Epithelial cell of prostate (primary cell): ENCODE data around the gene TAS2R39.

ENCODE experiments used
- DNase-seq: peaks from one replicate; pipeline ENCODE4 v3.0.0-alpha.2; 2011; ENCODE audit warnings: low read depth, low spot score
- H3K27ac ChIP-seq: fragments of 450-650 bp; 2 replicates; pipeline ENCODE4 v1.5.1; 2017; ENCODE audit warnings: mild to moderate bottlenecking

The TAS2R39 gene

DNA sequence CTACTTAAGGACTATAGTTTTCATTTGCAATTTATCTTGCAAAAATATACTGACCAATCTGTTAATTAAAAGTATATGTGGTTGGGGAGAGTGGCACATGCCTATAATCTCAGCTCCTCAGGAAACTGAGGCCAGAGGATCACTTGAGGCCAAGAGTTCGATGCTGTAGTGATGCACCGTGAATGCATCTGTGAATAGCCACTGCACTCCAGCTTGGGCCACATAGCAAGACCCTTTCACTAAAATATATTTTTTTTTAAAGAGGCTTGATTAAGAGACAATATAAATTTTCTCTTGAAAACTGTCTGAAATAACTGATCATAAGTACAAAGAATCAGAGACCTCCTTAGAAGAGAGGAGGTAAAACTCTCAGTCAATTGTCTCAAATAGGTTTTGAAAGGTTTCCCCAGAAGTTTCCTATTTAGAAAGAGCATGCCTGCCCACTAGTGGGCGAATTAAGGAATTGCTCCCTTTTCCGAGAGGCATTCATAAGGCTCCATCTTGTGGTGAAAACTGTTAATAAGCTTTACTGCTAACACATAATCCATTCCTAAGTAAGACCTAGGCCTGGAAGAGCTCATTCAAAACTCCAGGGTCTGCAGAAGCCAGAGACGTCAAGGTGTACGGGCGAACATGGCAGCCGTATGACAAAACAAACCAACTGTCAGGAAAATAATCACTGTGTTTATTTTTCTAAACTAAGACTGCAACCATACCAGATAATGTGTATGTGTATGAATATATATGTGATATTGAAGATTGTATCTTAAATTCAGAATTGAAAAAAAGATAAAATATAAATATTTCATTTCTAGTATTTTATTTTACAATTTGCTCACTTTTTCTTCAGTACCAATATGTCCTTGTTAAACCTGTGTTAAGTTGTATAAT, 31.8 kb downstream of the TAS2R39 start:
- no peak for DNase-seq

DNA sequence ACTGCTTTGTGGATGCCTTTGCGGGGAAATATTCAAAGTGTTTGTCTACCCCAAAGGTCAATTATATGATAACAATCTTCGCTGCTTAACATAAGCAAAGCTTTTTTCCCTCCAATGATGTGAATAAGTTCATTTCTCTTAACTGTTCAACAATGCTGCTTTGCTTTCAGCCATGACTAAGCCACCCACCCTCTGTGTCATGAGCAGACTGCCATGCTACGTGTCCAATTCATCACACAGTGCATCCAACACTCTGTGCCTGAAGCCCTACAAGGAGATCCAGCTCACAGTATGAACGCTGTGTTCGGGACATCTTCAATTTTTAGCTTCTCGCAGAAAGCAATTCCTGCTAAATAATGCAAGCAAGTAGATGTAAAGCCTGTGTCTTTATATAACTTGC, 32.9 kb downstream of the TAS2R39 start:
- no peak overlapping the region for H3K27ac ChIP-seq
- DNase-seq: no peak

More for the DNA sequence above, 31.8 kb downstream of the TAS2R39 start:
- no peak overlapping the region for H3K27ac ChIP-seq

DNA sequence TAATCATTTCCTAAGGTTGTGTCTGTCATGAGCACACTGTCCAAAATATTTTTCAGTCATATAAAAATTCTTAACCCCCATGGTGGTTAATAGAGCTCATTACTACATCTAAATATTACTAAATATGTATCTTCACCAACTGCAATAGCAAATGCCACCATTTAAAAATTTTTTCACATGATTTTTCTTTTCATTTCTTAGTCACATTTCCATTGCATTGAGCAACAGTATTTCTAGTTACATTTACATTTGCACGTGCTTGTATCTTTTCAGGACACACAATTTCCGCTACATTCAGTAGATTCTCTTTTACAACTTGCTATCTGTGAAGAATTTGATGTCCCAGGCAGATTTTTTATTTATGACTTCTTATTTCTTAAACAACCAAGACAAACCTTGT, 33.5 kb downstream of the TAS2R39 start:
- no peak overlapping the region for H3K27ac ChIP-seq

DNA sequence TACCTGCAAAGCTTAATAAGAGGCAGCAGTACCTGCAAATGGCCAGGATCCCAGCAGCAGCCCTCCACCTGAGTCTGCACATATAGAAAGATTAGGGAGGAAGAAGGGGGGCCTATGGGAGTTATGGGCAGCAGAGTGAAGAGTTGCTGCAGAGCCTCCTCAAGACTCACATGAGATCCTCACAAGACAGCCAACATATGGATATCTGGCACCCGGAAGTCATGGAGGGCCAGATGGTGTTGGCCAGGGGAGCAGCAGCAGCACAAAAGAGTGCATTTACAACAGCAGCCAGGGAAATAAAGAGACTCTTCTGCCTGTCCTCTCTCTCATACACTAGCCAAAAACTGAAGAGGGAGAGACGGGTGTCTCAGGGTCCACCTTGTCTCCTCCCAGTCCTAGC, 34.6 kb downstream of the TAS2R39 start:
- no peak overlapping the region for H3K27ac ChIP-seq
- DNase-seq: no peak

More for the DNA sequence above, 33.5 kb downstream of the TAS2R39 start:
- DNase-seq: no peak

DNA sequence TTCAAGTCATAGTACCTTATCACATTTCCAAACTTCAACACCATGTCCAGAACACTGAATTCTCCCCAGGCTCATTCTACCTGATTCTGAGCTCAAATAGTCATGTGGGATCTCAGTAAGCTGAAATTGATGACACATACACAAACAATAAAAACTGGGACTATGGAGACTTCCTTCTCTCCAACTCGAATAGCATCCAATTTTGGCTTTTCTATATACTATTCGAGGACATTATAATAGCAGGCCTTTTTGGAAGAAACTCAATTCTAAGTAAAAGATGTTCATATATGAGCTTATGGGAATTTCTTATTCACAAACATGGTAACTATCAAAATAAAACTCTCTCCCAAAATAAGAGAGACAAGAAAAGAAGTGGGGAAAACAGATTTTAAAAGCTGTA, 38.1 kb downstream of the TAS2R39 start:
- H3K27ac ChIP-seq: no peak overlapping the region
- DNase-seq: no peak

DNA sequence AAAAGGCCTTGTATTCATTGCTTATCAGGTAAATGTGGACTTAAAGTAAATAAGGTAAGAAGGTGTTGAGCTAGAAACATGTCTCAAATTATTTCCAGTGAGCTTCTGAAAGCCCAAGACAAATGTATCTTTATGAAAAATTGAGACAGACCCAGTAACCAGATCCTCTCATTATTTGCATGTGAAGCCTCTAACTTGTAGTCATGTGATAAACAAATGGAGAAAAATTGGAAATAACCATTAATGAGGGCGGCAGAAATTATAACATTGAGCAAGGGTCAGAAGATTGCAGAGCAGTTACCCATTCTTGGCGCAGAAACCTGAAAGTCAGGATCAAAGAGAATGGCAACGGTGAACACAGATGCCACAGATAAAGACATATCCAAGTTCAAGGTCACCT, 38.5 kb downstream of the TAS2R39 start, which contains the start of gene TAS2R40:
TAS2R40 (plus strand) TSS at position 301 of the 400 bp plus-strand sequence; CDS start at position 343, 42 bp downstream.
- DNase-seq: no peak
- H3K27ac ChIP-seq: no peak within 1 kb of the TSS

DNA sequence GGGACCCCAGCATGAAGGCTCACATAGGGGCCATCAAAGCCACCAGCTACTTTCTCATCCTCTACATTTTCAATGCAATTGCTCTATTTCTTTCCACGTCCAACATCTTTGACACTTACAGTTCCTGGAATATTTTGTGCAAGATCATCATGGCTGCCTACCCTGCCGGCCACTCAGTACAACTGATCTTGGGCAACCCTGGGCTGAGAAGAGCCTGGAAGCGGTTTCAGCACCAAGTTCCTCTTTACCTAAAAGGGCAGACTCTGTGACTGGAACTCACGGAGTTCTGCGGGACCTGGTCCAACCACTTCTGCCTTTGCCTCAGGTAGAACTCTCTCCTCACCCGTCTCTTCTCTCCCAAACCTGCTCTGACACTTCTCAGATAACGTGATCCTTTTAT, 39.6 kb downstream of the TAS2R39 start:
- H3K27ac ChIP-seq: no peak overlapping the region
- no peak for DNase-seq

DNA sequence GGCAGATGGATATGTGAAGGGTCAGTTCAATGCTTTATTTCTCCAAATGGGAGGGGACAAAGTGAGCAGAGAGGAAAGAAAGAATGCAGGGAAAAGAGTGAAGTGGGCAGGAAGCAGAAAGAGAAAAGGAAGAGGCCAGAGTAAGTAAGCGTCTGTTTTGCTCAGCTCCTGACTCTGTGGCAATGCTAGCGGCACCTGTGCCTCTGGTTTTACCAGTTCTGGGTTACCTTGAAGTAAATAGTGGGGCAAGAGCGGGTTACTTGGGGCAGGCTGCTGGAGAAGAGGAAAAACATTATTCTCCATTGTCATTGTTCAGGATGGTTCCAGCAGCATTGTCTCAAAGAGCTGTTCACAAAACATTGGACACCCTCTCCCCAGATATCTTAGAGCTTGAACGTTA, 40.6 kb downstream of the TAS2R39 start:
- no peak overlapping the region for H3K27ac ChIP-seq
- no peak for DNase-seq

DNA sequence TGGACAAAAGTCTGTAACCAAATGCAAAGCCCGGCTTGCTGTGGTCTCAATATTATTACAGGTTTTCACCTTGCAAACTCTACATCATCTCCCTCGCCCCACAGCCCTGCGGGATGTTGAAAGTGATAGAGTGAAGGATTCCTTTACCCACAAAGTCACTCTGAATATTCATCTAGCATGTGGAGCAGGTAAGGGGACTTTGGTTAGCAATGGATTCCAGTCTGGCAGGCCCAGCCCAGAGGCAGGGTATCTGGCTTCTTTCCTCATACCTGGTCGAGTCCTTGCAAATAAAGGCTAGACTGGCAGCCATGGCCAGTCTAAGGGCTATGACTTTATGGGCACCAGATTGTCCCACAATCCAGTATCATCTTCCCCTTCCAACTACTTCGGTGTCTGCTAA, 41.8 kb downstream of the TAS2R39 start:
- no peak for DNase-seq
- no peak overlapping the region for H3K27ac ChIP-seq

DNA sequence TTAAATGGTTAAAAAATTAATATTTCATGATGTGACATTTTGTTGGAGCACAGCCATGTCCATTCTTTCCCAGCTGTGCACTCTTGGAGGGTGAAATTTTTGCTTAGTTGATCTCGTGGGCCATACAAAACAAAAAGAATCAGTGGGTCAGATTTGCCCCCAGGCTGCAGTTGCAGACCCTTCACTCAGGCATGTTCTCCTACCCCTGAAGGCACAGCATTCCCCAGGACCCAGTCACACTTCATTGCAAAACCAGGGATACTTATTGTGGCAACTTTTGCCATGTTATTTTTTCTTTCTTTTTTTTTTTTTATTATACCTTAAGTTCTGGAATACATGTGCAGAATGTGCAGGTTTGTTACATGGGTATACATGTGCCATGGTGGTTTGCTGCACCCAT, 44.6 kb downstream of the TAS2R39 start:
- DNase-seq: no peak
- H3K27ac ChIP-seq: no peak overlapping the region

DNA sequence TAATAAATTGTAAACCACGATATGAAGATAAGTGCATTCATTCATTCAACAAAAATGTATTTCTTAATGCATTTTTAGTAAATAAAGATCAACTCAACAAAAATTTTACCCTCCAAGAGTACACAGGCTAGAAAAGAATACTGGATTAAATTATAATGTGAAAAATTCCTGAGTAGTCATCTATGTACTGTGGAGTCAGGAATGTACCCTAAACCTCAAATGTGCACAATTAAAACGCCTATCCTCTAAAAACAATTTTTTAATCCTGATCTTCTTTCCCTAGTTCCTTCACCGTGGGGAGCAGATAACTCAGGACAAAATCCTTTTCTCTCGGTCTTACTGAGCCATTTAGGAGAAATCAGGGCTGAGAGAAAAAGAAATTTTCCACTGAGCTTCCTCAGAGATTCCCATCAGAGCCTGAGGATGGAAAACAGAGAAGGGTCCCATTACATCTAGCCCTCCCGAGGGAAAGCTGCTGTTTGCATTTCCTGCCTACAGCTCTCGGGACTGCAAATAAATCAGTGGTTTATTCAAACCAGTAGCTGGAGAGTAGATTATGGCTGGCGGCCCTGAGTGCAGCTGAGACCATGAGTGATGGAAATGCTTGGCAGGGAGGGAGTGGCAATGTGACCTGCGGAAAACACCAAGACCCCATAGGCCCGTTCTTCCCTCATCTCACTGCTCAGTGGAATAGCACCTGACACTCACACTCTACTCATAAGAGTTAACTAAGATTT, 46.0 kb downstream of the TAS2R39 start:
- H3K27ac ChIP-seq: no peak overlapping the region
- no peak for DNase-seq

DNA sequence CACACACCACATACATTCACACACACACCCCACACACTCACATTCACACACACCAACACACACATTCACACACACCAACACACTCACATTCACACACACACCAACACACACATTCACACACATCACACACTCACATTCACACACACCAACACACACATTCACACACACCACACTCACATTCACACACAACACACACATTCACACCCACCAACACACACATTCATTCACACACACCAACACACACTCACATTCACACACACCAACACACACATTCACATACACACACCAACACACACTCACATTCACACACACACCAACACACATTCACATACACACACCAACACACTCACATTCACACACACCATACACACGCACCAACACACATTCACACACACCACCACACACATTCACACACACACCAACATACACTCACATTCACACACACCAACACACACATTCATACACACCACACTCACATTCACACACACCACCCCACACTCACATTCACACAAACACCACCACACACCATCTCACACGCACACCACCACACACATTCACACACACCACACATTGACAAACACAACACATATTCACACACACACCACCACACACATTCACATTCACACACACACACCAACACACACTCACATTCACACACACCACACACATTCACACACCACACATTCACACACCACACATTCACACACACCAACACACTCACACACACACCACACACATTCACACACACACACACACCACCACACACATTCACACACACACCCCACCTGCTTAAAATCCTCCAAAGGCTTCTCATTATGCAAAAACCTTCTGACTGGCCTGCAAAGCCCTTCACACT, 47.6 kb downstream of the TAS2R39 start:
- H3K27ac ChIP-seq: no peak overlapping the region
- DNase-seq: no peak
